SHP77 treated with DMSO at 0.1 percent for 48 hours (cell line): Measurements from ENCODE around the gene RPS27L.
"Not testable (repeated sequence)": the region's sequence is repeated elsewhere in the genome, so short reads cannot be mapped to it uniquely, and the experiment has no call there.

ENCODE experiments used
- DNase-seq: peaks from one replicate; lab custom pipeline; 2025; lab: John Stamatoyannopoulos, UW

Gene RPS27L

DNA sequence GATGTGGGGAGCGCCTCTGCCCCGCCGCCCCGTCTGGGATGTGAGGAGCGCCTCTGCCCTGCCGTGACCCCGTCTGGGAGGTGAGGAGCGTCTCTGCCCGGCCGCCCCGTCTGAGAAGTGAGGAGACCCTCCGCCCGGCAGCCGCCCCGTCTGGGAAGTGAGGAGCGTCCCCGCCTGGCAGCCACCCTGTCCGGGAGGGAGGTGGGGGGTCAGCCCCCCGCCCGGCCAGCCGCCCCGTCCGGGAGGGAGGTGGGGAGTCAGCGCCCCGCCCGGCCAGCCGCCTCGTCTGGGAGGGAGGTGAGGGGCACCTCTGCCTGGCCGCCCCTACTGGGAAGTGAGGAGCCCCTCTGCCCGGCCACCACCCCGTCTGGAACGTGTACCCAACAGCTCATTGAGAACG is 58.4 kb downstream of the RPS27L start:
- DNase-seq: not testable (repeated sequence)
